GM10266 (cell line): ENCODE measurements around the gene TEX10.
"Not testable (repeated sequence)": the region's sequence is repeated elsewhere in the genome, so short reads cannot be mapped to it uniquely, and the experiment has no call there.

Source experiments
- DNase-seq: peaks from one replicate; pipeline ENCODE4 v3.0.0; 2012; ENCODE audit errors: extremely low spot score
- TF ChIP-seq, protein P1 (sequence below): IDR thresholded peaks from 2 replicates; pipeline ENCODE4 v1.5.1; 2012; ENCODE audit warnings: mild to moderate bottlenecking, low read depth; ENCODE audit not compliant: control insufficient read depth, insufficient read depth; ENCODE audit errors: missing control alignments

TEX10 gene

DNA sequence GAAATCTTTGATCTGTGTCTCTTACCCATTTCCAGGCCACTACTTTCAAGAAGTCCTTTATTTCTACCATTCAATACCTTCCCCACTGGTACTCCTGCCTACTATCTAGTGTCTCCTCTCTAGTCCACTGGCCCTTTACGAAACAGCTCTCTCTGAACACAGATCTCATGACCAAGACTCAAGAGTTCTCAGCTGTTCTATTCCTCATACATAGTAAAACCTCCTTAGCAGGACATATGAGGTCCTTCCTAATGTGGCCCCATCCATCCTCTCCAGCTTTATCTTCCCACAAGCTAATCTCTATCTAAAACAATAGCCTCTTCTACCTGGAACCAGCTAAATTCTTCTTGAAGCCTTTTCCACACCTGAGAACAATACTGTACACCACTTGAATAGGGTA is 2.6 kb downstream of the TEX10 start:
- TF ChIP-seq, protein P1, sequence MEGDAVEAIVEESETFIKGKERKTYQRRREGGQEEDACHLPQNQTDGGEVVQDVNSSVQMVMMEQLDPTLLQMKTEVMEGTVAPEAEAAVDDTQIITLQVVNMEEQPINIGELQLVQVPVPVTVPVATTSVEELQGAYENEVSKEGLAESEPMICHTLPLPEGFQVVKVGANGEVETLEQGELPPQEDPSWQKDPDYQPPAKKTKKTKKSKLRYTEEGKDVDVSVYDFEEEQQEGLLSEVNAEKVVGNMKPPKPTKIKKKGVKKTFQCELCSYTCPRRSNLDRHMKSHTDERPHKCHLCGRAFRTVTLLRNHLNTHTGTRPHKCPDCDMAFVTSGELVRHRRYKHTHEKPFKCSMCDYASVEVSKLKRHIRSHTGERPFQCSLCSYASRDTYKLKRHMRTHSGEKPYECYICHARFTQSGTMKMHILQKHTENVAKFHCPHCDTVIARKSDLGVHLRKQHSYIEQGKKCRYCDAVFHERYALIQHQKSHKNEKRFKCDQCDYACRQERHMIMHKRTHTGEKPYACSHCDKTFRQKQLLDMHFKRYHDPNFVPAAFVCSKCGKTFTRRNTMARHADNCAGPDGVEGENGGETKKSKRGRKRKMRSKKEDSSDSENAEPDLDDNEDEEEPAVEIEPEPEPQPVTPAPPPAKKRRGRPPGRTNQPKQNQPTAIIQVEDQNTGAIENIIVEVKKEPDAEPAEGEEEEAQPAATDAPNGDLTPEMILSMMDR = no peak
- peak; percentile 9 for DNase-seq

- TF ChIP-seq, protein P1 = no peak
- no peak for DNase-seq
Measured at GRCh38 chr9:100346836-100347235, 5.9 kb downstream of the TEX10 start.

- no peak for DNase-seq
- TF ChIP-seq, protein P1 = no peak
Measured at GRCh38 chr9:100341889-100342288, 10.9 kb downstream of the TEX10 start.

- no peak for DNase-seq
- TF ChIP-seq, protein P1 = no peak
Measured at GRCh38 chr9:100340224-100340623, 12.5 kb downstream of the TEX10 start.

GRCh38 chr9:100338736-100339135 is 14.0 kb downstream of the TEX10 start:
- DNase-seq = not testable (repeated sequence)

GRCh38 chr9:100324594-100325200 is 28.0 kb downstream of the TEX10 start:
- DNase-seq = peak; percentile 15
- TF ChIP-seq, protein P1 = peak; percentile 29

- DNase-seq = peak; percentile 16
- TF ChIP-seq, protein P1 = peak; percentile 63
Measured at GRCh38 chr9:100322954-100323536, 29.7 kb downstream of the TEX10 start.
